GM21528 (cell line): ENCODE data around the gene TRAPPC8.
"Not testable (repeated sequence)": the region's sequence is repeated elsewhere in the genome, so short reads cannot be mapped to it uniquely, and the experiment has no call there.

Experiments
- ATAC-seq: cut with Tn5 transposase; IDR thresholded peaks from one replicate; pipeline ENCODE4 v1.9.1; 2021; ENCODE audit warnings: mild to moderate bottlenecking, moderate library complexity; ENCODE audit not compliant: unreplicated experiment, low FRiP score

TRAPPC8 gene, protein sequence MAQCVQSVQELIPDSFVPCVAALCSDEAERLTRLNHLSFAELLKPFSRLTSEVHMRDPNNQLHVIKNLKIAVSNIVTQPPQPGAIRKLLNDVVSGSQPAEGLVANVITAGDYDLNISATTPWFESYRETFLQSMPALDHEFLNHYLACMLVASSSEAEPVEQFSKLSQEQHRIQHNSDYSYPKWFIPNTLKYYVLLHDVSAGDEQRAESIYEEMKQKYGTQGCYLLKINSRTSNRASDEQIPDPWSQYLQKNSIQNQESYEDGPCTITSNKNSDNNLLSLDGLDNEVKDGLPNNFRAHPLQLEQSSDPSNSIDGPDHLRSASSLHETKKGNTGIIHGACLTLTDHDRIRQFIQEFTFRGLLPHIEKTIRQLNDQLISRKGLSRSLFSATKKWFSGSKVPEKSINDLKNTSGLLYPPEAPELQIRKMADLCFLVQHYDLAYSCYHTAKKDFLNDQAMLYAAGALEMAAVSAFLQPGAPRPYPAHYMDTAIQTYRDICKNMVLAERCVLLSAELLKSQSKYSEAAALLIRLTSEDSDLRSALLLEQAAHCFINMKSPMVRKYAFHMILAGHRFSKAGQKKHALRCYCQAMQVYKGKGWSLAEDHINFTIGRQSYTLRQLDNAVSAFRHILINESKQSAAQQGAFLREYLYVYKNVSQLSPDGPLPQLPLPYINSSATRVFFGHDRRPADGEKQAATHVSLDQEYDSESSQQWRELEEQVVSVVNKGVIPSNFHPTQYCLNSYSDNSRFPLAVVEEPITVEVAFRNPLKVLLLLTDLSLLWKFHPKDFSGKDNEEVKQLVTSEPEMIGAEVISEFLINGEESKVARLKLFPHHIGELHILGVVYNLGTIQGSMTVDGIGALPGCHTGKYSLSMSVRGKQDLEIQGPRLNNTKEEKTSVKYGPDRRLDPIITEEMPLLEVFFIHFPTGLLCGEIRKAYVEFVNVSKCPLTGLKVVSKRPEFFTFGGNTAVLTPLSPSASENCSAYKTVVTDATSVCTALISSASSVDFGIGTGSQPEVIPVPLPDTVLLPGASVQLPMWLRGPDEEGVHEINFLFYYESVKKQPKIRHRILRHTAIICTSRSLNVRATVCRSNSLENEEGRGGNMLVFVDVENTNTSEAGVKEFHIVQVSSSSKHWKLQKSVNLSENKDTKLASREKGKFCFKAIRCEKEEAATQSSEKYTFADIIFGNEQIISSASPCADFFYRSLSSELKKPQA (N-terminal part only)

DNA sequence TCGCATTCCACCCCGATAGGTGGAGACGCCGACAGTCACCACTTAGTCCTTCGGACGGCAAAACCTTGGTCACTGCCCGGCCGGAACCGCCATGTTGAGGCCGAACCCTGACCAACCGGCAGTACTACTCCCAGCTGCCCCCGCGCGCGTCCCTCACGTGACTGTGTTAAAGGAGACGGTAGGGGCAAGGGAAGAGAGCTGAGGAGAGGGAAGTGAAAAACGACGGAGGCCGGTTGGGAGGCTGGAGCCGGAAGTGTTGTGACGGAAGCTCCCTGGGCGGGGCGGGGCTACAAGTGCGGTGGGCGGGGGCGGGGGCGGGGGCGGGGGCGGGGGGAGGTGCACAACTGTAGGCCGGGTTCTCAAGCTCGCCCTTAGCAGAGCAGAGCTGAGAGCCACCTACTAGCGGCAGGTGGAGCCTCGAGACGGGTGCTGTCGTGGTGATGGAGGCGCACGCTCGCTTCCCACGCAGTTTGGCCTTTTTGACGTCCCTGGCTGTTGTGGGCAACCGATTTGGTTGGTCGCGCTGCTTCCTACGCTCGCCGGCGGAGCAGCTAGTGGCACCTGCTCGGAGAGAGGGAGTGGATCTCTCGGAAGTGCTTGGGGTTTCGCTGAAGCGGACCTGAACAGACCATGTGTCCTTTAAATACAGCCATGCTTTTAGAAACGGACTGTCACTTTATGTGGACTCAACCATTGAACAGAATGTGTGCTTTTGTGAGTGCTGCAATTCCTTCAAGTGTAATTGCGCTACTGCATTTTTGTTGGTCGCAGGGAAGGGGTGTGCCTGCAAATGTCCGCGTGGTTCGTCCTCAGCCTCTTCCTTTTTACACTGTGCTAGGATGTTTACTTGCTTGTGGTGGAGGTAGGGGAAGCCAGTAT, at the start of gene TRAPPC8:
TSS of gene TRAPPC8 (minus strand) at position 130 of the 879 bp plus-strand sequence. CDS start 364 bp downstream, outside the sequence.
- peak; percentile 85 for ATAC-seq

GRCh38 chr18:31990823-31991222, 47.9 kb upstream of the TRAPPC8 start:
- peak; percentile 98 for ATAC-seq

DNA sequence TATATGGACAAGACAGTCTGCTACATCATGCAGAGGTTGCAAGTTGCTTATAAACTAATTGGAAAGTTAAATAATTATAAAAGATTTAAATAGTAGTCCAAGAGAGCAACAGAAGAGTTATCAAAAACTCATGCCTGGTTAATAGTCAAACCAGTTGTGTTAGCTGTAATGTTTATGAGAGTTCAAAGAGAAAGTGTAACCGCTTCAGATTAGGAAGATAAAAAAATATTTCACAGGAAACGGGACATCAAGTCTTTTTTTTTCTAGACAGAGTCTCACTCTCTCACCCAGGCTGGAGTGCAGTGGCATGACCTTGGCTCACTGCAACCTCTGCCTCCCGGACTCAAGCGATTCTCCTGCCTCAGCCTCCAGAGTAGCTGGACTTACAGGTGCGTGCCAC, 41.0 kb upstream of the TRAPPC8 start:
- no peak for ATAC-seq

GRCh38 chr18:31983020-31983419, 40.1 kb upstream of the TRAPPC8 start:
- ATAC-seq = no peak

DNA sequence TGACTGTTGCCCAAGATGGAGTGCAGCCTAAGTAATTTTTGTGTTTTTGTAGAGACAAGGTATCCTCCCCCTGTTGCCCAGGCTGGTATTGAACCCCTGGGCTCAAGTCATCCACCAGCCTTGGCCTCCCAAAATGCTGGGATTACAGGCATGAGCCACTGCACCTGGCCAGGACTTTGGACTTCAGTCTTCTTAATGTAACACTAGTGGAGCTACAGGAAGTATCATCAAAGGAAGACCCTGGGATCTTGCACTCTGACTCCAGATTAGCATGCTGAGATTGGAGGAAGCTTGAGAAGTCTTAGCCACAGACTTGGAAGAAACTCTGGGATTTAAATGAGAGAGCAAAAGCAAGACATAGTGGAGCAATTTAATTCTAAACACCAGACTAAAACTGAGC, 37.9 kb upstream of the TRAPPC8 start:
- ATAC-seq = no peak

DNA sequence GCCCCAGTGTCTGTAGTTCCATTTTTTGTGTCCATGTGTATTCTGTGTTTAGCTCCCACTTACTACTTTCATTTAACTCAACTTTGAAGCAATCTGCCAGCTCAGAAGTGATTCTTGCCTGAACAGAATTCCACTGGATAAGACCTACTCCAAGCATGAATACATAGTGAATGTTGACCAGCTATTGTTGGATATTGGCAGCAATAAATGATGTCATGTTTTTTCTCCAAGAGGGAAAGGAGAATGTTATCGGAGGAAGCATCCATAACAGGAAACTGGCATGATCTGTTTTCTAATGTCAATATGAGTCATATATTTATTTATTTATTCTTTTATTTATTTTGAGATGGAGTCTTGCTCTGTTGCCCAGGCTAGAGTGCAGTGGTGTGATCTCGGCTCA, 36.8 kb upstream of the TRAPPC8 start:
- ATAC-seq = no peak

DNA sequence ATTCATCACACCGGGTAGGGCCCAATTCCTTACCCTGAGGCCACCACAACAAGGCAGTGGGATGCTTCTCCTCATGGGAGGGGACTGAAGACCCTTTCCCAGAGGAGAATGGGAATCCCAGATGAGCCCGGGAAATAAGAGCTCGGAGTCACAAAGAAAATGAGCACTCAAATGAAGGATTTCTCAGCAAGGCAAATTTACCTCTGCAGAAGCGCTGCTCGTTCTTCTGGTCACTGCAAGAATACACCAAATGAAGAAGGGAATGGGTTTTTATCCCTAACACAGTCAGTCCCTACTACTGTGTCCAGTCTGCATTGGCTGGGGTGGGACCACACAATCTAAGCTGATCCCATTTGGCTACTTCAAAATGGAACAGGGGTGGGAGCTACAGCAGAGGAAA, 35.7 kb upstream of the TRAPPC8 start:
- ATAC-seq = no peak

- no peak for ATAC-seq
Observed at GRCh38 chr18:31977270-31977872, 34.4 kb upstream of the TRAPPC8 start.

DNA sequence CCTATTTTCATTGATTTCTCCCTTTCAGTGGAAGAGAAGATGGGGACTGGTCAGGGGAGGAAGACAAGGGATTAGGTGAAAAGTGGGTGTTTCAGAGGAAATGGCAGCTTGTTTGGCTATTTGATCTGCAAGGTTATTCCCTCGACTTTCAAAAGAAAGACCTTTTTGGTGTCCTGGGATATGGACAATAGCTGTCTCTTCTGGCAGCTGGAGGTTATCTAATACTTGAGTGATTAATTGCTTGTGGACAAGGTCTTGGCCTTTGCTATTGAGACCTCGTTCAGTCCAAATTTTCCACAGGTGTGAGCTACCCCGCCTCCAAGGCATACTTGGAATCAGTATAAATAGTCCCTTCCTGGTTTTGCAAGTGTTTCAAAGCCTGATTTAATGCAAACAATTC, 33.3 kb upstream of the TRAPPC8 start:
- ATAC-seq = no peak

GRCh38 chr18:31973929-31974546, 31.1 kb upstream of the TRAPPC8 start:
- no peak for ATAC-seq

GRCh38 chr18:31970617-31971016, 27.7 kb upstream of the TRAPPC8 start:
- ATAC-seq = no peak

DNA sequence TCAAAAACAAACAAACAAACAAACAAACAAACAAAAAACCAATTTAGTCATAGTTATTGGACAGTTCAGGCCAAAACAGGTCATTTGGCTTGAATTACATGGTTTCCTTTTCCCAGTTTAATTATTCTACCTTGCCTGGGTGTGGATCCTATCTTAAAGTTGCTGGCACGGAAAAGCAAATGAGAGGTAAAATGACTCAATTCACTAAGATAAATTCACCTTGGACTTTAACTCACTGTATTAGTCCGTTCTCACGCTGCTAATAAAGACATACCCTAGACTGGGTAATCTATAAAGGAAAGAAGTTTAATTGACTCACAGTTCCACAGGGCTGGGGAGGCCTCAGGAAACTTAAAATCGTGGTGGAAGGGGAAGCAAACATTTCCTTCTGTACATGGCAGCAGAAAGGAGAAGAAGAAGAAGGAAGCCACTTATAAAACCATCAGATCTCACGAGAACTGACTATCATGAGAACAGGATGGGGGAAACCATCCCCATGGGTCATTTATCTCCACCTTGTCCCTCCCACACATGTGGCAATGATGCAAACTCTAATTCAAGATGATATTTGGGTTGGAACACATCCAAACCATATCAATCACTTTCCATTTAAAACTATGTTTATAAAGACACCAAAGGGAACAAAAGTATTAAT, 22.5 kb upstream of the TRAPPC8 start:
- no peak for ATAC-seq

DNA sequence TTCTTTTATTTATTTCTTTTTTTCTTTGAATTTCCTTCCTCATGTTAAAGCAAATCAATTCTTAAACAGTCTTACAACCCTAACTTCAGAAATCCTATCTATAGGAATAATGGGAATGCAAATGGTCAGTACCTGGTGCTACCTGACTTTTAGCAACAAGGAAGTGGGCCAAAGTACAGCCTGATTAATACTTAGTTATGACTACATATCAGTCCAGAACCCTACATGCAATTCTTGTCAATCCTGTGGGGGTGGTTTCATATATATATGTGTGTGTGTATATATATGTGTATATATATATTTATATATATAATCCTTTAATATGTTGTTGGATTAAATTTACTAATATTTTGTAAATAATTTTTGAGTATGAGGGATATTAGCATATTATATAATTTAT, 14.8 kb upstream of the TRAPPC8 start:
- no peak for ATAC-seq

DNA sequence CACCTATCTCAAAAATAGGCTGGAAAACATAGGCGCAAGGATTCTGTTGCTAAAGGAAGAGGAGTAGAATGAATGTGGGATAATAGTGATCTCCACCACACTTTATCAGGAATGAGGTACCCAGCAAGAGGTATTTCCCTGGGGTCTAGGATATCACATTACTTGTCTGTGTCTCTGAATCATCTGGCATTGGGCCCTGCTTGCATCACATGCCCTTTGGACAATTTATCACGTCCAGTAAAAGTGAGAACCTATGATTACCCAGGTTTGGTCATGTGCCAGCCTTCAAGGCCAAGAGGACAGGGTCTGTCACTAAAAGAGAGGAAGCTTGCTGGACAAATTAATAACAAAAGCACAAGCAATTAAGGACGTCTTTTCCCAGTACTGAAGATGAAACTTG, 11.4 kb upstream of the TRAPPC8 start:
- ATAC-seq = no peak

DNA sequence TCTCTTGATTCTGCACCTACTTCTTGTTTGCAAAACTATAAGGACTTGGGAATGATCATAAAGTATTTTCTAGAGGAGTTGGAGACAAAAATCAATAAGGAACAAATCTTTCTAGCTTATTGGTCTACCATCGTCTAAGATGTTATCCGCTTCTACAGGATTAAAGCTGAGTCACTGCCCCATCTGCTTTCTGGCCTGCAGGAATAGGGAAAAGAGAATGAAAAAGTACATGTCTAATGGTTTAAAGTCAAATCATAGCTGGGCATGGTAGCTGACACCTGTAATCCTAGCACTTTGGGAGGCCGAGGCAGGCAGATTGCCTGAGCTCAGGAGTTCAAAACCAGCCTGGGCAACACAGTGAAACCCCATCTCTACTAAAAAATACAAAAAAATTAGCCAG, 10.8 kb upstream of the TRAPPC8 start:
- ATAC-seq = not testable (repeated sequence)

- no peak for ATAC-seq
Observed at GRCh38 chr18:31952223-31952622, 9.3 kb upstream of the TRAPPC8 start.

DNA sequence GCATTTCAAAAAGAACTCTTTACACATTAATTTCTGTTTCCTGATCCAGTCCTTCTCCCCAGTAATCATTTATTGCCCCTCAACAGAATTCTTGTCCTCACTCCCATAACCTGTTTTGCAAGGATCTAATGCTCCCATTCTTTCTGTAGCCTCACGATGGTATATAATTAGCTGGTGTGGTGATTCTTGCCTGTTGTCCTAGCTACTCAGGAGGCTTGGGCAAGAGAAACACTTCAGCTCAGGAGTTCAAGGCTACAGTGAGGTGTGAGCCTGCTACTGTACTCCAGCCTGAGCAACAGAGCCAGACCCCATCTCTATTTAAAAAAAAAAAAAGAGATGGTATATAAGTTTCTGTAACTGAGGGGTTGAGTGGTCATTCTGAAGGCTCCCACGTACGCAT, 7.7 kb upstream of the TRAPPC8 start:
- ATAC-seq = no peak

- ATAC-seq = not testable (repeated sequence)
Observed at GRCh38 chr18:31948349-31948748, 5.4 kb upstream of the TRAPPC8 start.
